ENCODE results near the gene AKAP14.
A peak's percentile ranks its signal among the peaks of the same experiment; 100 is the strongest.

The AKAP14 gene

GRCh38 chrX:119871245-119871598 lies 24.5 kb upstream of the AKAP14 start:
- TF ChIP-seq CTCF (IDR thresholded peaks at IDR 0.05; ENCODE audit: poor library complexity, severe bottlenecking), result no peak
- Histone ChIP-seq H3K27ac (ENCODE audit: poor library complexity, severe bottlenecking) (peak overlapping the region; percentile 82), H3K36me3 (ENCODE audit: low read depth) (peaks cover 10% of the 10 kb centered on the region), H3K27me3 (ENCODE audit: insufficient read depth, poor library complexity, severe bottlenecking) (no peaks in the 10 kb centered on the region), H3K9me3 (ENCODE audit: severe bottlenecking) (no peaks in the 10 kb centered on the region), H3K4me3 (ENCODE audit: severe bottlenecking) (peak overlapping the region; percentile 86), H3K4me1 (ENCODE audit: insufficient read depth, poor library complexity, severe bottlenecking) (no peaks in the 10 kb centered on the region)
- ATAC-seq (ENCODE audit: low read depth) (peak; percentile 15; the same call in 2 of the 3 replicates), DNase-seq (ENCODE audit: low spot score) (no peak)

DNA sequence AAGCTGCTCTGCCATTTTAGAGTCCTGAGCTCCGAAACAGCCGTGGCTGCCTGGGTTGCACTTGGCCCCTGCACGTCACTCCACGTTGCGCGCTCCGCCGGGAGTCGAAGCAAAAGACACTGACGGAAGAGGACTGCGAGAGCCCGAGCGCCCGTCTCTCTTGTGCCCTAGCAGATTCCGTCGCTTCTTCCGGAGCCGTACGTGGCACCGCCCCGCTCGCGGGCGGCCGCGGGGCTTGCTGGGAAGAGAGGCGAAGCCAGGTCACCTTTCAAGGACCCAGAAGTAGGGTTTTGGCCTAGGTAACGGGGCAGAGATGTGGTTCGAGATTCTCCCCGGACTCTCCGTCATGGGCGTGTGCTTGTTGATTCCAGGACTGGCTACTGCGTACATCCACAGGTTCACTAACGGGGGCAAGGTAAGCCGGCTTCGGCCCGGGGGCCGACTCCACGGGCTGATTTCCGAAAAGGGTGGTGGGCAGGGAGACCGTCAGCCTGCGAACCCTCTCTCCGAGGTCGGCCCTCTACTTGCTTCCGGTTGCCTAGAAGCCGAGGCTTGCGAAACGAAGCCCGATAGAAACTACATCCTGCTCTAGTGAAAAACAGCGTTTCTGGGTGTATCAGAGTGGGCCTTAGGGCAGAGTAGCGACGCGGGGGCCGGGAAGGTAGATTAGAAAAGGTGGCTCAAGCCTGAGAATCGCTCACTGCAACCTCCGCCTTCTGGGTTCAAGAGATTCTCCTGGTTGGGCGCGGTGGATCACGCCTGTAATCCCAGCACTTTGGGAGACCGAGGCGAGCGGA lies 23.9 kb upstream of the AKAP14 start, which contains the start of the genes NDUFA1 and RNF113A:
TSS of gene NDUFA1 (plus strand) at position 234 of the 797 bp plus-strand sequence. CDS start at position 314, 80 bp downstream.
TSS of gene RNF113A (minus strand) at position 135 of the 797 bp plus-strand sequence. CDS start at position 15, 120 bp downstream.
- TF ChIP-seq CTCF (IDR thresholded peaks at IDR 0.05; ENCODE audit: poor library complexity, severe bottlenecking), result no peak
- no peaks in the 10 kb centered on the region for H3K4me1 ChIP-seq (ENCODE audit: insufficient read depth, poor library complexity, severe bottlenecking)
- ATAC-seq (ENCODE audit: low read depth) (peak; percentile 95), DNase-seq (ENCODE audit: low spot score) (peak; percentile 58)
- H3K27ac ChIP-seq (ENCODE audit: poor library complexity, severe bottlenecking), result peak within 1 kb of the TSS; percentile 82
- H3K9me3 ChIP-seq (ENCODE audit: severe bottlenecking), result no peaks in the 10 kb centered on the region
- H3K4me3 ChIP-seq (ENCODE audit: severe bottlenecking), result peak within 1 kb of the TSS; percentile 86
- H3K27me3 ChIP-seq (ENCODE audit: insufficient read depth, poor library complexity, severe bottlenecking), result no peaks in the 10 kb centered on the region
- H3K36me3 ChIP-seq (ENCODE audit: low read depth), result peaks cover 15% of the 10 kb centered on the region

GRCh38 chrX:119878740-119879139 lies 17.0 kb upstream of the AKAP14 start:
- Histone ChIP-seq H3K4me1 (ENCODE audit: insufficient read depth, poor library complexity, severe bottlenecking) (no peaks in the 10 kb centered on the region), H3K27me3 (ENCODE audit: insufficient read depth, poor library complexity, severe bottlenecking) (no peaks in the 10 kb centered on the region), H3K9me3 (ENCODE audit: severe bottlenecking) (no peaks in the 10 kb centered on the region), H3K4me3 (ENCODE audit: severe bottlenecking) (no peak overlapping the region), H3K27ac (ENCODE audit: poor library complexity, severe bottlenecking) (no peak overlapping the region), H3K36me3 (ENCODE audit: low read depth) (peaks cover 12% of the 10 kb centered on the region)
- no peak for DNase-seq (ENCODE audit: low spot score)
- no peak for ATAC-seq (ENCODE audit: low read depth)
- no peak for TF ChIP-seq CTCF (IDR thresholded peaks at IDR 0.05; ENCODE audit: poor library complexity, severe bottlenecking)

GRCh38 chrX:119880076-119880475 lies 15.6 kb upstream of the AKAP14 start:
- Histone ChIP-seq H3K27ac (ENCODE audit: poor library complexity, severe bottlenecking) (no peak overlapping the region), H3K9me3 (ENCODE audit: severe bottlenecking) (no peaks in the 10 kb centered on the region), H3K4me3 (ENCODE audit: severe bottlenecking) (no peak overlapping the region), H3K36me3 (ENCODE audit: low read depth) (peaks cover 11% of the 10 kb centered on the region), H3K27me3 (ENCODE audit: insufficient read depth, poor library complexity, severe bottlenecking) (no peaks in the 10 kb centered on the region), H3K4me1 (ENCODE audit: insufficient read depth, poor library complexity, severe bottlenecking) (no peaks in the 10 kb centered on the region)
- DNase-seq (ENCODE audit: low spot score), result no peak
- TF ChIP-seq CTCF (IDR thresholded peaks at IDR 0.05; ENCODE audit: poor library complexity, severe bottlenecking), result no peak
- no peak; the same call in 2 of the 3 replicates for ATAC-seq (ENCODE audit: low read depth)

All from RWPE2 (cell line).